Ishikawa (cell line): ENCODE measurements around the gene GMDS.

Experiments
- CEBPB ChIP-seq: IDR thresholded peaks from 2 replicates; pipeline ENCODE4 v1.6.1; 2012
- CREB1 ChIP-seq: IDR thresholded peaks from 2 replicates; pipeline ENCODE4 v1.6.1; 2012; ENCODE audit warnings: low read depth
- EP300 ChIP-seq: IDR thresholded peaks from 2 replicates; pipeline ENCODE4 v1.6.1; 2012; ENCODE audit warnings: borderline replicate concordance
- FOXM1 ChIP-seq: IDR thresholded peaks from 2 replicates; pipeline ENCODE4 v1.6.1; 2012; ENCODE audit warnings: low read depth, borderline replicate concordance
- NFIC ChIP-seq: IDR thresholded peaks from 2 replicates; pipeline ENCODE4 v1.6.1; 2012
- RAD21 ChIP-seq: IDR thresholded peaks from 2 replicates; pipeline ENCODE4 v1.6.1; 2012; ENCODE audit warnings: low read depth
- REST ChIP-seq: IDR thresholded peaks from 2 replicates; pipeline ENCODE4 v1.6.1; 2012; ENCODE audit warnings: low read depth, mild to moderate bottlenecking
- TAF1 ChIP-seq: IDR thresholded peaks from 2 replicates; pipeline ENCODE4 v1.6.1; 2012; ENCODE audit warnings: low read depth, mild to moderate bottlenecking
- TCF12 ChIP-seq: IDR thresholded peaks from 2 replicates; pipeline ENCODE4 v1.6.1; 2012; ENCODE audit warnings: low read depth
- TEAD4 ChIP-seq: IDR thresholded peaks from 2 replicates; pipeline ENCODE4 v1.6.1; 2012
- USF1 ChIP-seq: IDR thresholded peaks from 2 replicates; pipeline ENCODE4 v1.6.1; 2012
- YY1 ChIP-seq: IDR thresholded peaks from 2 replicates; pipeline ENCODE4 v1.6.1; 2012; ENCODE audit warnings: low read depth
- ZBTB7A ChIP-seq: IDR thresholded peaks from 2 replicates; pipeline ENCODE4 v1.6.1; 2012; ENCODE audit warnings: low read depth
- TF ChIP-seq, protein P1 (sequence below): IDR thresholded peaks from 2 replicates; pipeline ENCODE4 v1.6.1; 2012

GRCh38 chr6:1834646-1835516 lies 410.5 kb downstream of the GMDS start:
- TF ChIP-seq ZBTB7A (no peak), USF1 (no peak), EP300 (no peak), YY1 (no peak), TAF1 (no peak), REST (no peak), NFIC (no peak), CREB1 (no peak), RAD21 (no peak), CEBPB (no peak), TEAD4 (no peak), TCF12 (no peak), FOXM1 (no peak)
- TF ChIP-seq, protein P1, sequence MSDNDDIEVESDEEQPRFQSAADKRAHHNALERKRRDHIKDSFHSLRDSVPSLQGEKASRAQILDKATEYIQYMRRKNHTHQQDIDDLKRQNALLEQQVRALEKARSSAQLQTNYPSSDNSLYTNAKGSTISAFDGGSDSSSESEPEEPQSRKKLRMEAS, result no peak
